PC-9 (cell line): ENCODE results near the gene CCER1. TPM values are rescaled to one million over a fixed set of nuclear protein-coding genes. Genes with fewer than 3 reads are reported as not detected.

Experiments used
- BruUV-seq: library from RNA; stranded (reverse); fragments of 400-500 nt; replicated peaks from 2 replicates; lab custom pipeline; 2021; lab: Mats Ljungman, UMichigan
- CTCF ChIA-PET: fragments of 300-600 bp; sonication (Branson Sonifier 250); formaldehyde crosslinking; loops from one replicate; lab custom pipeline; 2022; ENCODE audit warnings: antibody characterized with exemption; lab: Charles Lee
- POLR2A ChIA-PET: fragments of 300-600 bp; sonication (Branson Sonifier 250); formaldehyde crosslinking; loops from one replicate; lab custom pipeline; 2022; ENCODE audit warnings: antibody characterized with exemption; ENCODE audit not compliant: unreplicated experiment; lab: Charles Lee
- DNase-seq, 2 experiments: peaks; one replicate each; pipeline versions ENCODE4 v3.0.0 to v3.0.0-alpha.2; 2015 to 2022; ENCODE audit warnings: mixed read lengths in 1 of 2
- H2AFZ ChIP-seq: fragments of 200-600 bp; sonication (generic); 2 replicates; pipeline ENCODE4 v1.8.1; 2017; ENCODE audit warnings: antibody characterized with exemption
- H3F3A ChIP-seq: fragments of 200-600 bp; sonication (generic); 2 replicates; pipeline ENCODE4 v1.8.1; 2017; ENCODE audit warnings: antibody characterized with exemption, mild to moderate bottlenecking, low read depth; ENCODE audit not compliant: insufficient read depth
- H3K27ac ChIP-seq: fragments of 200-600 bp; sonication (generic); 2 replicates; pipeline ENCODE4 v1.6.1; 2016; ENCODE audit warnings: mixed run types
- H3K27me3 ChIP-seq: fragments of 200-600 bp; sonication (generic); 2 replicates; pipeline ENCODE4 v1.6.1; 2016; ENCODE audit warnings: low read depth, mixed run types; ENCODE audit not compliant: insufficient read depth
- H3K36me3 ChIP-seq: fragments of 200-600 bp; sonication (generic); 2 replicates; pipeline ENCODE4 v1.6.1; 2016; ENCODE audit warnings: low read depth, mixed run types
- H3K4me1 ChIP-seq: fragments of 200-600 bp; sonication (generic); replicated peaks from 2 replicates; pipeline ENCODE4 v1.6.1; 2016; ENCODE audit warnings: mixed run types; ENCODE audit not compliant: insufficient read depth
- H3K4me2 ChIP-seq: fragments of 200-600 bp; sonication (generic); 2 replicates; pipeline ENCODE4 v1.6.1; 2017; ENCODE audit warnings: mixed run types
- H3K4me3 ChIP-seq: fragments of 200-600 bp; sonication (generic); 2 replicates; pipeline ENCODE4 v1.6.1; 2016; ENCODE audit warnings: mixed run types
- H3K79me2 ChIP-seq: fragments of 200-600 bp; sonication (generic); 2 replicates; pipeline ENCODE4 v1.6.1; 2017; ENCODE audit warnings: low read depth, mixed run types
- H3K9me2 ChIP-seq: fragments of 200-600 bp; sonication (generic); 2 replicates; pipeline ENCODE4 v1.8.1; 2017; ENCODE audit warnings: mild to moderate bottlenecking; ENCODE audit not compliant: insufficient read depth
- H3K9me3 ChIP-seq: fragments of 200-600 bp; sonication (generic); 2 replicates; pipeline ENCODE4 v1.8.1; 2016; ENCODE audit warnings: low read depth; ENCODE audit not compliant: insufficient read depth
- H4K20me1 ChIP-seq: fragments of 200-600 bp; sonication (generic); 2 replicates; pipeline ENCODE4 v1.8.1; 2017; ENCODE audit not compliant: insufficient read depth
- EZH2 ChIP-seq: fragments of 200-600 bp; sonication (generic); IDR thresholded peaks from 2 replicates; pipeline ENCODE4 v1.8.0; 2017; ENCODE audit warnings: antibody characterized with exemption, low read depth
- intact Hi-C: fragments of 100-400 bp; cut with micrococcal nuclease; formaldehyde crosslinking; loops from one replicate; pipeline ENCODE4 v1.10.0; 2022; ENCODE audit not compliant: unreplicated experiment
- total RNA-seq: library from RNA; stranded (reverse); gene quantifications from 2 replicates; pipeline ENCODE4 v1.2.3, GENCODE V29; 2021
- TF ChIP-seq, protein P1 (sequence below): fragments of 200-600 bp; sonication (generic); conservative IDR thresholded peaks from 2 replicates; pipeline ENCODE4 v1.6.1; 2017; ENCODE audit warnings: mixed run types, antibody characterized with exemption, mild to moderate bottlenecking, moderate library complexity

CCER1 gene
- total RNA-seq, 1 experiment from 2014 or later: not detected

- Histone ChIP-seq H3K79me2 (no peaks in the 10 kb centered on the region), H3K27ac (no peak overlapping the region), H3F3A (no peaks in the 10 kb centered on the region), H2AFZ (no peak overlapping the region), H3K9me2 (no peaks in the 10 kb centered on the region), H3K4me1 (peaks cover under 1% of the 10 kb centered on the region; the same call in 1 of the 2 replicates), H3K9me3 (no peaks in the 10 kb centered on the region), H3K4me3 (no peak overlapping the region), H3K4me2 (no peak overlapping the region), H3K36me3 (no peaks in the 10 kb centered on the region), H4K20me1 (no peaks in the 10 kb centered on the region), H3K27me3 (no peaks in the 10 kb centered on the region)
- POLR2A ChIA-PET: no interaction called here
- intact Hi-C loops: no loop called here
- TF ChIP-seq EZH2: no peak
- TF ChIP-seq, protein P1, sequence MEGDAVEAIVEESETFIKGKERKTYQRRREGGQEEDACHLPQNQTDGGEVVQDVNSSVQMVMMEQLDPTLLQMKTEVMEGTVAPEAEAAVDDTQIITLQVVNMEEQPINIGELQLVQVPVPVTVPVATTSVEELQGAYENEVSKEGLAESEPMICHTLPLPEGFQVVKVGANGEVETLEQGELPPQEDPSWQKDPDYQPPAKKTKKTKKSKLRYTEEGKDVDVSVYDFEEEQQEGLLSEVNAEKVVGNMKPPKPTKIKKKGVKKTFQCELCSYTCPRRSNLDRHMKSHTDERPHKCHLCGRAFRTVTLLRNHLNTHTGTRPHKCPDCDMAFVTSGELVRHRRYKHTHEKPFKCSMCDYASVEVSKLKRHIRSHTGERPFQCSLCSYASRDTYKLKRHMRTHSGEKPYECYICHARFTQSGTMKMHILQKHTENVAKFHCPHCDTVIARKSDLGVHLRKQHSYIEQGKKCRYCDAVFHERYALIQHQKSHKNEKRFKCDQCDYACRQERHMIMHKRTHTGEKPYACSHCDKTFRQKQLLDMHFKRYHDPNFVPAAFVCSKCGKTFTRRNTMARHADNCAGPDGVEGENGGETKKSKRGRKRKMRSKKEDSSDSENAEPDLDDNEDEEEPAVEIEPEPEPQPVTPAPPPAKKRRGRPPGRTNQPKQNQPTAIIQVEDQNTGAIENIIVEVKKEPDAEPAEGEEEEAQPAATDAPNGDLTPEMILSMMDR: no peak
- BruUV-seq: no TSS peak
- DNase-seq: no peak
- CTCF ChIA-PET: no interaction called here
These were observed 44.0 kb downstream of the CCER1 start for GRCh38 chr12:90910958-90911357.

DNA sequence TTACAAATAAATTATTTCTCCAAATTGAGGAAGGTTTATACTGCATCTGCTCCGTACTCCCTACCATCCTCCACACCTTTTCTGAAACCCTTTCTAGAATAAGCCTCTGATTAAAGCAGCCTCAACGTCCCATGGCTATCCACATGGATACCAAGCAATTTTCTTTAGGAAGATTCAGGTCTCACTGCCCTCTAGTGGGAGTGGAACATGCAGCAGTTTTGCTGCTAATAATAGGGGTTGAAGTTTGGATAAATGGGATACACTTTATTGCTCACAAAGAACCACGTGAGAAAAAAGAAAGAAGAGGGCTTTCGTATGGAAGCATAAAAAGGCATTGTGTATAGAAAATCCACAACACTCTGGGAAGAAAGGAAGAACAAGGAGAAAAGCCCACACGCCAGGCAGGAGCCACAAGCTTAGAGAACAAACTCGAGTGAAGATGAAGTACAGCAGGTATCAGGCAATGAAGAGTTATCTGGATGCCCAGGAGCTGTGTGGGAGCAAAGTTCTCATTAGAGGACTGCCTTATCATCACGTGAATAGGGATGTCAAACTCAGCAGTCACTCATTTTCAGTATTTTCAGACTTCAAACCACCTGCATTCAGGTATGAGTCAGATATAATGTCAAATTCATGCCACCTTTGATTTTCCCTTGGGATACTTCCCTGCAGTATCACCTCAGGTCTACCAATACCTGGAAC lies 45.8 kb downstream of the CCER1 start:
- peak in 1 of 2 experiments; percentile 4 for DNase-seq
- Histone ChIP-seq H3K9me2 (no peaks in the 10 kb centered on the region), H3K4me1 (peaks cover 4% of the 10 kb centered on the region; the same call in 1 of the 2 replicates), H3K4me3 (no peak overlapping the region), H2AFZ (no peak overlapping the region), H3K27me3 (no peaks in the 10 kb centered on the region), H3K4me2 (no peak overlapping the region), H3K9me3 (no peaks in the 10 kb centered on the region), H4K20me1 (no peaks in the 10 kb centered on the region), H3F3A (no peaks in the 10 kb centered on the region), H3K36me3 (no peaks in the 10 kb centered on the region), H3K27ac (no peak overlapping the region), H3K79me2 (no peaks in the 10 kb centered on the region)
- CTCF ChIA-PET: no interaction called here
- POLR2A ChIA-PET: no interaction called here
- TF ChIP-seq, protein P1: peak; percentile 86
- TF ChIP-seq EZH2: no peak
- intact Hi-C loops: no loop called here
- no TSS peak for BruUV-seq

- Histone ChIP-seq H3K4me2 (no peak overlapping the region), H3K4me3 (no peak overlapping the region), H3K27ac (no peak overlapping the region), H3K79me2 (no peaks in the 10 kb centered on the region), H3K9me3 (no peaks in the 10 kb centered on the region), H3F3A (no peaks in the 10 kb centered on the region), H3K4me1 (peaks cover 4% of the 10 kb centered on the region; the same call in 1 of the 2 replicates), H3K27me3 (no peaks in the 10 kb centered on the region), H4K20me1 (no peaks in the 10 kb centered on the region), H3K9me2 (no peaks in the 10 kb centered on the region; the same call in 1 of the 2 replicates), H2AFZ (no peak overlapping the region), H3K36me3 (no peaks in the 10 kb centered on the region)
- ChIA-PET POLR2A (interaction anchor here (0.6 kb wide), 1 partner anchor 235 kb away, joined by 3 read pairs; no protein-coding TSS in a partner anchor), CTCF (no interaction called here)
- intact Hi-C loops: no loop called here
- TF ChIP-seq, protein P1: no peak
- no peak for TF ChIP-seq EZH2
- BruUV-seq: no TSS peak
- DNase-seq: peak in 1 of 2 experiments; percentile 12
These were observed 46.5 kb downstream of the CCER1 start for GRCh38 chr12:90908465-90908864.
